ENCODE results near the gene ART4.

DNA sequence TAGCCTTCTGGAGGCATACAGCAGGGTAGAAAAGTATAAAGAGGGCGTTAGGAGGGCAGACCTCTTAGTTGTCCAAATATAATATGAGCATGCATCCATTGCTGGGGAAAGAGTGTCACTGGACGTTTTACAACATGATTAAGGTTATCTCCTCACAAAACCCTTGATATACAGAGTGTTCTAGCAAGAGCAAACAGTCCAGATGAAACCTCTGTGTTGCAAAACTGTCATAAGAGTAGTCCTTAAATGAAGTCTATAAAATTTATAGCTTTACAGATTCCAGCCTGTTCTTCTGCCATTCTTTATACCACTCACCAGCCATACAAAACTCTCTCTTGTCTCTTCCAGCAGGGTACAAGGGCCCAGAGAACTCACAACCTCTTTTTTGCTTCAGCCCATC is 61.8 kb downstream of the ART4 start:
- TF ChIP-seq CREB5 (CRISPR knock-in tag; IDR thresholded peaks at IDR 0.05; ENCODE audit: low read depth) (no peak), RARB (CRISPR knock-in tag; IDR thresholded peaks at IDR 0.05) (no peak), ZFP30 (CRISPR knock-in tag; IDR thresholded peaks at IDR 0.05) (no peak), CSRNP3 (CRISPR knock-in tag; IDR thresholded peaks at IDR 0.05) (no peak), SNAI2 (CRISPR knock-in tag; IDR thresholded peaks at IDR 0.05) (no peak), OSR1 (CRISPR knock-in tag; IDR thresholded peaks at IDR 0.05) (no peak)
- TF ChIP-seq, protein P1, sequence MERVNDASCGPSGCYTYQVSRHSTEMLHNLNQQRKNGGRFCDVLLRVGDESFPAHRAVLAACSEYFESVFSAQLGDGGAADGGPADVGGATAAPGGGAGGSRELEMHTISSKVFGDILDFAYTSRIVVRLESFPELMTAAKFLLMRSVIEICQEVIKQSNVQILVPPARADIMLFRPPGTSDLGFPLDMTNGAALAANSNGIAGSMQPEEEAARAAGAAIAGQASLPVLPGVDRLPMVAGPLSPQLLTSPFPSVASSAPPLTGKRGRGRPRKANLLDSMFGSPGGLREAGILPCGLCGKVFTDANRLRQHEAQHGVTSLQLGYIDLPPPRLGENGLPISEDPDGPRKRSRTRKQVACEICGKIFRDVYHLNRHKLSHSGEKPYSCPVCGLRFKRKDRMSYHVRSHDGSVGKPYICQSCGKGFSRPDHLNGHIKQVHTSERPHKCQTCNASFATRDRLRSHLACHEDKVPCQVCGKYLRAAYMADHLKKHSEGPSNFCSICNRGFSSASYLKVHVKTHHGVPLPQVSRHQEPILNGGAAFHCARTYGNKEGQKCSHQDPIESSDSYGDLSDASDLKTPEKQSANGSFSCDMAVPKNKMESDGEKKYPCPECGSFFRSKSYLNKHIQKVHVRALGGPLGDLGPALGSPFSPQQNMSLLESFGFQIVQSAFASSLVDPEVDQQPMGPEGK (CRISPR knock-in tag; IDR thresholded peaks at IDR 0.05; ENCODE audit: borderline replicate concordance), result no peak

All from SK-N-SH treated with all-trans-retinoic acid at 6 μM for 48 hours (cell line).